IMR-90 (cell line): ENCODE measurements around the gene FSD1L. TPM values are rescaled to one million over a fixed set of nuclear protein-coding genes. Genes with fewer than 3 reads are reported as not detected.

Source experiments
- ATAC-seq: fragments of 200-7000 bp; cut with Tn5 transposase; 2 replicates; pipeline ENCODE4 v1.9.1; 2020; ENCODE audit warnings: low read depth, mild to moderate bottlenecking, moderate library complexity
- BruUV-seq: library from RNA; stranded (reverse); fragments of 400-500 nt; replicated peaks from 2 replicates; lab custom pipeline; 2021; lab: Mats Ljungman, UMichigan
- CTCF ChIA-PET: fragments of 300-600 bp; formaldehyde crosslinking; extraction: SDS; loops from one replicate; lab custom pipeline; 2021; ENCODE audit warnings: antibody characterized with exemption; lab: Yijun Ruan, JAX
- POLR2A ChIA-PET: fragments of 300-600 bp; sonication (Branson Sonifier 250); formaldehyde crosslinking; loops from one replicate; lab custom pipeline; 2022; ENCODE audit warnings: antibody characterized with exemption; ENCODE audit not compliant: unreplicated experiment; lab: Charles Lee
- DNase-seq: peaks from one replicate; pipeline ENCODE4 v3.0.0; 2013
- H2AFZ ChIP-seq: replicated peaks from 2 replicates; pipeline ENCODE3; 2013; ENCODE audit warnings: low read length, mild to moderate bottlenecking; ENCODE audit not compliant: poor library complexity
- H2AK5ac ChIP-seq: 2 replicates; pipeline ENCODE4 v1.6.1; 2013; ENCODE audit warnings: low read depth, low read length, inconsistent platforms
- H2AK9ac ChIP-seq: replicated peaks from 2 replicates; pipeline ENCODE3; 2013; ENCODE audit warnings: mild to moderate bottlenecking, low read depth, low read length, moderate library complexity; ENCODE audit not compliant: poor library complexity
- H2BK120ac ChIP-seq: 2 replicates; pipeline ENCODE4 v1.6.1; 2013; ENCODE audit warnings: low read depth, low read length, inconsistent platforms
- H2BK15ac ChIP-seq: 3 replicates; pipeline ENCODE4 v1.6.1; 2013; ENCODE audit warnings: low read depth, low read length, inconsistent platforms
- H2BK20ac ChIP-seq: 2 replicates; pipeline ENCODE4 v1.6.1; 2013; ENCODE audit warnings: low read depth, mild to moderate bottlenecking, inconsistent platforms, low read length, moderate library complexity
- H2BK5ac ChIP-seq: 2 replicates; pipeline ENCODE4 v1.6.1; 2013; ENCODE audit warnings: mild to moderate bottlenecking, low read depth, low read length, inconsistent platforms; ENCODE audit not compliant: poor library complexity, severe bottlenecking
- H3K14ac ChIP-seq: replicated peaks from 2 replicates; pipeline ENCODE4 v1.6.1; 2013; ENCODE audit warnings: low read depth, low read length, inconsistent platforms
- H3K18ac ChIP-seq: 2 replicates; pipeline ENCODE4 v1.6.1; 2013; ENCODE audit warnings: low read depth, low read length, control low read depth
- H3K23ac ChIP-seq: 2 replicates; pipeline ENCODE4 v1.6.1; 2013; ENCODE audit warnings: low read depth, low read length, inconsistent platforms
- H3K27ac ChIP-seq: 2 replicates; pipeline ENCODE4 v1.5.1; 2013; ENCODE audit warnings: mild to moderate bottlenecking, control low read depth, low read length; ENCODE audit not compliant: insufficient read depth
- H3K27me3 ChIP-seq: 2 replicates; pipeline ENCODE4 v1.6.1; 2013; ENCODE audit warnings: low read length; ENCODE audit not compliant: control insufficient read depth, insufficient read depth
- H3K36me3 ChIP-seq: 2 replicates; pipeline ENCODE4 v1.6.1; 2013; ENCODE audit warnings: low read length, mixed read lengths; ENCODE audit not compliant: control insufficient read depth, insufficient read depth
- H3K4ac ChIP-seq: 2 replicates; pipeline ENCODE4 v1.6.1; 2013; ENCODE audit warnings: low read depth, low read length, inconsistent platforms
- H3K4me1 ChIP-seq: 2 replicates; pipeline ENCODE4 v1.6.1; 2013; ENCODE audit warnings: low read length, mixed read lengths; ENCODE audit not compliant: control insufficient read depth, insufficient read depth
- H3K4me2 ChIP-seq: 2 replicates; pipeline ENCODE4 v1.6.1; 2013; ENCODE audit warnings: low read depth, mild to moderate bottlenecking, control low read depth, low read length, moderate library complexity
- H3K4me3 ChIP-seq: 2 replicates; pipeline ENCODE4 v1.5.1; 2013; ENCODE audit warnings: low read depth, mild to moderate bottlenecking, control low read depth, low read length, moderate library complexity; ENCODE audit not compliant: insufficient read depth
- H3K56ac ChIP-seq: 2 replicates; pipeline ENCODE4 v1.6.1; 2013; ENCODE audit warnings: low read length, inconsistent platforms; ENCODE audit not compliant: insufficient read depth; ENCODE audit errors: extremely low read depth
- H3K79me1 ChIP-seq, 2 experiments: 2 replicates each; pipeline ENCODE4 v1.6.1; 2013; ENCODE audit warnings: low read length in 2 of 2, inconsistent platforms in 1 of 2, low read depth in 1 of 2
- H3K9ac ChIP-seq: 2 replicates; pipeline ENCODE4 v1.6.1; 2013; ENCODE audit warnings: low read depth, low read length, control low read depth
- H3K9me1 ChIP-seq: 2 replicates; pipeline ENCODE4 v1.6.1; 2013; ENCODE audit warnings: low read length, inconsistent platforms; ENCODE audit not compliant: insufficient read depth
- H3K9me3 ChIP-seq: 2 replicates; pipeline ENCODE4 v1.6.1; 2013; ENCODE audit warnings: low read length; ENCODE audit not compliant: control insufficient read depth, insufficient read depth
- H4K20me1 ChIP-seq: 2 replicates; pipeline ENCODE4 v1.6.1; 2013; ENCODE audit warnings: low read length, inconsistent platforms; ENCODE audit not compliant: insufficient read depth
- H4K5ac ChIP-seq: 2 replicates; pipeline ENCODE4 v1.6.1; 2013; ENCODE audit warnings: mild to moderate bottlenecking, low read depth, low read length, control low read depth
- H4K8ac ChIP-seq, 2 experiments: 2 replicates each; pipeline ENCODE4 v1.6.1; 2013; ENCODE audit warnings: low read depth in 2 of 2, low read length in 2 of 2, control low read depth in 1 of 2, inconsistent platforms in 1 of 2
- H4K91ac ChIP-seq: 2 replicates; pipeline ENCODE4 v1.6.1; 2013; ENCODE audit warnings: low read depth, low read length, inconsistent platforms; ENCODE audit not compliant: insufficient read depth
- BHLHE40 ChIP-seq: fragments of 150-350 bp; IDR thresholded peaks from 2 replicates; pipeline ENCODE4 v1.6.1; 2016; ENCODE audit warnings: mild to moderate bottlenecking, low read depth, low read length
- CEBPB ChIP-seq: IDR thresholded peaks from 2 replicates; pipeline ENCODE4 v1.6.1; 2012; ENCODE audit warnings: low read depth, low read length, improper control_type of control experiment
- CHD1 ChIP-seq: IDR thresholded peaks from 2 replicates; pipeline ENCODE4 v1.6.1; 2012; ENCODE audit warnings: low read depth, low read length, improper control_type of control experiment
- ELK1 ChIP-seq: fragments of 150-350 bp; IDR thresholded peaks from 2 replicates; pipeline ENCODE4 v1.6.1; 2016; ENCODE audit warnings: low read depth, mild to moderate bottlenecking, low read length, moderate library complexity, borderline replicate concordance
- FOS ChIP-seq: fragments of 150-350 bp; IDR thresholded peaks from 2 replicates; pipeline ENCODE4 v1.6.1; 2016; ENCODE audit warnings: low read depth, low read length
- MAFK ChIP-seq: IDR thresholded peaks from 2 replicates; pipeline ENCODE4 v1.6.1; 2012; ENCODE audit warnings: low read depth, low read length, improper control_type of control experiment
- MXI1 ChIP-seq: IDR thresholded peaks from 2 replicates; pipeline ENCODE4 v1.6.1; 2012; ENCODE audit warnings: low read depth, mild to moderate bottlenecking, low read length, moderate library complexity, borderline replicate concordance
- NFE2L2 ChIP-seq: fragments of 150-350 bp; IDR thresholded peaks from 2 replicates; pipeline ENCODE4 v1.6.1; 2016; ENCODE audit warnings: low read depth, mild to moderate bottlenecking, low read length
- POLR2A ChIP-seq: IDR thresholded peaks from 2 replicates; pipeline ENCODE4 v1.6.1; 2012; ENCODE audit warnings: mild to moderate bottlenecking, low read depth, low read length
- RAD21 ChIP-seq: IDR thresholded peaks from 2 replicates; pipeline ENCODE4 v1.6.1; 2012; ENCODE audit warnings: low read length, improper control_type of control experiment
- RCOR1 ChIP-seq: IDR thresholded peaks from 2 replicates; pipeline ENCODE4 v1.6.1; 2012; ENCODE audit warnings: mild to moderate bottlenecking, low read length, improper control_type of control experiment; ENCODE audit not compliant: insufficient replicate concordance
- SMC3 ChIP-seq: fragments of 150-350 bp; IDR thresholded peaks from 2 replicates; pipeline ENCODE4 v1.6.1; 2016; ENCODE audit warnings: low read depth, mild to moderate bottlenecking, antibody characterized with exemption, low read length, moderate library complexity
- USF2 ChIP-seq: fragments of 150-350 bp; IDR thresholded peaks from 2 replicates; pipeline ENCODE4 v1.6.1; 2017; ENCODE audit warnings: mild to moderate bottlenecking, antibody characterized with exemption, low read length, low read depth
- WGBS, 2 experiments: methylation state at CpG; one replicate each; pipeline versions ENCODE4 v1.1.5 to v1.1.7; 2013; ENCODE audit warnings: missing lambda C conversion rate in 2 of 2; ENCODE audit not compliant: insufficient read length in 1 of 2; ENCODE audit errors: extremely low coverage in 2 of 2; 5-methylcytosine and 5-hydroxymethylcytosine counted together
- dilution Hi-C: fragments of 300-500 bp; cut with HindIII; formaldehyde crosslinking; loops from one replicate; pipeline ENCODE4 v1.14.3; 2018; ENCODE audit warnings: low sequenced_read_pairs; ENCODE audit not compliant: unreplicated experiment
- in situ Hi-C: fragments of 300-500 bp; cut with MboI; formaldehyde crosslinking; loops from 3 replicates; pipeline ENCODE4 v1.14.3; 2019; ENCODE audit warnings: low sequenced_read_pairs, inconsistent platforms, mixed read lengths
- intact Hi-C: fragments of 100-400 bp; cut with micrococcal nuclease; formaldehyde crosslinking; loops from 2 replicates; pipeline ENCODE4 v1.10.0; 2022
- polyA plus RNA-seq, 3 experiments: library from polyadenylated mRNA; depleted of rRNA; stranded (reverse); fragments of >200 nt; gene quantifications; 2 replicates each; pipeline ENCODE4 v1.2.3, GENCODE V29; 2012; ENCODE audit warnings: low replicate concordance in 1 of 3
- total RNA-seq: library from RNA; depleted of rRNA; stranded (reverse); fragments of >200 nt; gene quantifications from 2 replicates; pipeline ENCODE4 v1.2.3, GENCODE V29; 2012

The FSD1L gene
- total and polyA plus RNA-seq, 2 of the 4 experiments (the other 2 are of a cell fraction): 1.4 to 2.9 TPM

GRCh38 chr9:105458404-105458803 is 10.6 kb downstream of the FSD1L start:
- Histone ChIP-seq H3K36me3 (peaks cover 6% of the 10 kb centered on the region), H3K14ac (no peak overlapping the region), H3K4me2 (no peak overlapping the region), H2BK20ac (no peak overlapping the region), H3K27ac (no peak overlapping the region), H3K56ac (no peak overlapping the region), H3K27me3 (no peaks in the 10 kb centered on the region), H3K4me3 (no peak overlapping the region), H2BK15ac (no peak overlapping the region), H2BK120ac (no peak overlapping the region), H2AK5ac (no peak overlapping the region), H3K9me3 (peaks cover 5% of the 10 kb centered on the region; the same call in 1 of the 2 replicates), H3K9ac (no peak overlapping the region), H4K8ac (no peak overlapping the region), H4K91ac (no peak overlapping the region), H3K9me1 (peaks cover 4% of the 10 kb centered on the region; the same call in 1 of the 2 replicates), H3K79me1 (peaks cover 41 to 46% of the 10 kb centered on the region in 2 experiments), H3K4me1 (peaks cover 4% of the 10 kb centered on the region), H4K5ac (no peak overlapping the region), H2AFZ (no peak overlapping the region), H2AK9ac (no peak overlapping the region), H4K20me1 (peaks cover 27% of the 10 kb centered on the region), H2BK5ac (no peak overlapping the region), H3K23ac (no peak overlapping the region), H3K18ac (no peak overlapping the region), H3K4ac (no peak overlapping the region)
- TF ChIP-seq FOS: no peak
- no peak for TF ChIP-seq ELK1
- TF ChIP-seq CEBPB: no peak
- no peak for TF ChIP-seq RAD21
- TF ChIP-seq MXI1: no peak
- no peak for TF ChIP-seq MAFK
- TF ChIP-seq RCOR1: no peak
- no peak for TF ChIP-seq NFE2L2
- no peak for TF ChIP-seq POLR2A
- TF ChIP-seq BHLHE40: no peak
- TF ChIP-seq CHD1: no peak
- TF ChIP-seq USF2: no peak
- no peak for TF ChIP-seq SMC3
- WGBS, 2 experiments: 100% methylated on average over 1 of the region's 3 CpGs; no CpG with 5 or more reads in 1 of the 2 experiments
- intact Hi-C loops (no loop called here), in situ Hi-C loops (no loop called here), dilution Hi-C loops (no loop called here)
- no TSS peak for BruUV-seq
- no peak for DNase-seq
- POLR2A ChIA-PET: no interaction called here
- CTCF ChIA-PET: interaction anchor here (1.0 kb wide), 1 partner anchor 25 kb away, joined by 3 read pairs; no protein-coding TSS in a partner anchor
- ATAC-seq: no peak
